Esophagus squamous epithelium (tissue), 5 donors: ENCODE data around the gene PKN3. TPM values are rescaled to one million over a fixed set of nuclear protein-coding genes. Genes with fewer than 3 reads are reported as not detected.

Experiments
- DNase-seq: peaks from one replicate; lab custom pipeline; 2025; lab: John Stamatoyannopoulos, UW
- H3K27ac ChIP-seq, 4 donors: fragments of 200-600 bp; sonication (generic); one replicate each; pipeline ENCODE4 v1.5.1; 2016 to 2019; ENCODE audit warnings: mild to moderate bottlenecking in 1 of 4
- H3K27me3 ChIP-seq, 4 donors: fragments of 200-600 bp; sonication (generic); 1 replicate in 3 of 4; 2 replicates in 1 of 4; pipeline versions ENCODE4 v1.5.1 to v1.6.0; 2017 to 2021; ENCODE audit warnings: antibody characterized with exemption in 1 of 4
- H3K36me3 ChIP-seq, 3 donors: fragments of 200-600 bp; sonication (generic); one replicate each; pipeline ENCODE4 v1.5.1; 2016 to 2019
- H3K4me1 ChIP-seq, 3 donors: fragments of 200-600 bp; sonication (generic); one replicate each; pipeline ENCODE4 v1.5.1; 2017 to 2019
- H3K4me3 ChIP-seq, 4 donors: fragments of 200-600 bp; sonication (generic); 1 replicate in 3 of 4; 2 replicates in 1 of 4; pipeline ENCODE4 v1.5.1; 2016 to 2019; ENCODE audit warnings: mild to moderate bottlenecking in 2 of 4, moderate library complexity in 1 of 4
- H3K9me3 ChIP-seq, 3 donors: fragments of 200-600 bp; sonication (generic); one replicate each; pipeline ENCODE4 v1.5.1; 2016 to 2019
- CTCF ChIP-seq, 6 experiments: fragments of 450-650 bp in 4 of 6; fragments of 200-600 bp in 2 of 6; sonication (generic) in 2 of 6; IDR thresholded peaks; one replicate each; pipeline ENCODE4 v1.5.1; 2016 to 2019; ENCODE audit warnings: antibody characterized with exemption in 6 of 6, mild to moderate bottlenecking in 4 of 6, moderate library complexity in 4 of 6
- POLR2A ChIP-seq, 4 donors: fragments of 450-650 bp; IDR thresholded peaks; one replicate each; pipeline ENCODE4 v1.6.1; 2017; ENCODE audit warnings: antibody characterized with exemption in 4 of 4, mild to moderate bottlenecking in 4 of 4, moderate library complexity in 3 of 4
- WGBS, 2 donors: methylation state at CpG; one replicate each; pipeline ENCODE4 v1.1.5; 2018; 5-methylcytosine and 5-hydroxymethylcytosine counted together
- intact Hi-C: fragments of 100-400 bp; cut with DNase I; formaldehyde crosslinking; loops from one replicate; pipeline ENCODE4 v1.15.0; 2022
- total RNA-seq, 4 donors: library from RNA; depleted of rRNA; stranded (reverse); fragments of >200 nt; gene quantifications; one replicate each; pipeline ENCODE4 v1.1.0, GENCODE V29; 2016
- donor health status: DM: yes; HTN: yes; CAD: no.

The PKN3 gene
- total RNA-seq, 4 donors from 2014 or later: 2.3 to 6.2 (median 3.2) TPM

GRCh38 chr9:128731691-128732090, 29.4 kb downstream of the PKN3 start:
- 63 to 74% methylated on average over 2 to 4 of the region's 9 CpGs for WGBS, 2 donors

GRCh38 chr9:128732576-128732975, 30.3 kb downstream of the PKN3 start:
- no peak overlapping the region for H3K4me3 ChIP-seq
- H3K27ac ChIP-seq: no peak overlapping the region
- H3K27me3 ChIP-seq: no peaks in the 10 kb centered on the region
- intact Hi-C loops: no loop called here
- TF ChIP-seq CTCF (IDR thresholded peaks at IDR 0.05): no peak
- no peak for TF ChIP-seq POLR2A (IDR thresholded peaks at IDR 0.05)
- WGBS, 2 donors: 87 to 92% methylated on average over 7 to 10 of the region's 13 CpGs
- no peaks in the 10 kb centered on the region for H3K9me3 ChIP-seq
- no peak for DNase-seq
- peaks cover 0 to 4% (median 0%) of the 10 kb centered on the region in 3 donors for H3K4me1 ChIP-seq
- peaks cover 0 to 68% (median 10%) of the 10 kb centered on the region in 3 donors for H3K36me3 ChIP-seq

More at GRCh38 chr9:128731691-128732090, 29.4 kb downstream of the PKN3 start:
- Histone ChIP-seq H3K27me3 (no peaks in the 10 kb centered on the region), H3K4me1 (peaks cover 0 to 4% (median 0%) of the 10 kb centered on the region in 3 donors), H3K9me3 (no peaks in the 10 kb centered on the region), H3K4me3 (no peak overlapping the region), H3K36me3 (peaks cover 0 to 59% (median 10%) of the 10 kb centered on the region in 3 donors), H3K27ac (no peak overlapping the region)
- intact Hi-C loops: no loop called here
- no peak for TF ChIP-seq CTCF (IDR thresholded peaks at IDR 0.05)
- no peak for TF ChIP-seq POLR2A (IDR thresholded peaks at IDR 0.05)
- DNase-seq: no peak

GRCh38 chr9:128733256-128733655, 31.0 kb downstream of the PKN3 start:
- peaks cover 0 to 4% (median 0%) of the 10 kb centered on the region in 3 donors for H3K4me1 ChIP-seq
- 36 to 53% methylated on average over 2 to 8 of the region's 9 CpGs for WGBS, 2 donors
- H3K36me3 ChIP-seq: peaks cover 0 to 72% (median 10%) of the 10 kb centered on the region in 3 donors
- peak overlapping the region in 3 of 4 donors; percentile 0 to 57 (median 35) for H3K27ac ChIP-seq
- H3K4me3 ChIP-seq: no peak overlapping the region
- no peaks in the 10 kb centered on the region for H3K27me3 ChIP-seq
- intact Hi-C loops: no loop called here
- DNase-seq: no peak
- TF ChIP-seq CTCF (IDR thresholded peaks at IDR 0.05) (peak; percentile 27 to 70 (median 52)), POLR2A (IDR thresholded peaks at IDR 0.05) (no peak)
- H3K9me3 ChIP-seq: no peaks in the 10 kb centered on the region

GRCh38 chr9:128735373-128735772, 33.1 kb downstream of the PKN3 start:
- no peaks in the 10 kb centered on the region for H3K27me3 ChIP-seq
- no peaks in the 10 kb centered on the region for H3K9me3 ChIP-seq
- intact Hi-C loops: no loop called here
- TF ChIP-seq POLR2A (IDR thresholded peaks at IDR 0.05) (no peak), CTCF (IDR thresholded peaks at IDR 0.05) (no peak)
- H3K27ac ChIP-seq: no peak overlapping the region
- peaks cover 0 to 86% (median 17%) of the 10 kb centered on the region in 3 donors for H3K36me3 ChIP-seq
- no peak overlapping the region for H3K4me3 ChIP-seq
- peaks cover 0 to 4% (median 0%) of the 10 kb centered on the region in 3 donors for H3K4me1 ChIP-seq
- WGBS, 2 donors: 68 to 74% methylated on average over 2 of the region's 2 CpGs
- DNase-seq: no peak

- no peak overlapping the region for H3K4me3 ChIP-seq
- H3K4me1 ChIP-seq: no peaks in the 10 kb centered on the region
- no peak overlapping the region for H3K27ac ChIP-seq
- no peaks in the 10 kb centered on the region for H3K27me3 ChIP-seq
- H3K9me3 ChIP-seq: no peaks in the 10 kb centered on the region
- no peak for TF ChIP-seq POLR2A (IDR thresholded peaks at IDR 0.05)
- no peak for TF ChIP-seq CTCF (IDR thresholded peaks at IDR 0.05)
- WGBS, 2 donors: 70 to 100% methylated on average over 1 to 2 of the region's 20 CpGs
- intact Hi-C loops: no loop called here
- no peak for DNase-seq
- peaks cover 0 to 71% (median 7%) of the 10 kb centered on the region in 3 donors for H3K36me3 ChIP-seq
These were observed 40.1 kb downstream of the PKN3 start for GRCh38 chr9:128742401-128742800.
